H1 (cell line): Measurements from ENCODE around the gene METRNL. TPM values are rescaled to one million over a fixed set of nuclear protein-coding genes. Genes with fewer than 3 reads are reported as not detected.

Experiments used
- CTCF ChIA-PET: fragments of 300-600 bp; sonication (Branson Sonifier 250); formaldehyde crosslinking; loops from one replicate; lab custom pipeline; 2021; ENCODE audit not compliant: partially characterized antibody; lab: Charles Lee
- POLR2A ChIA-PET: fragments of 300-600 bp; sonication (Branson Sonifier 250); formaldehyde crosslinking; loops from one replicate; lab custom pipeline; 2021; ENCODE audit warnings: inconsistent platforms; ENCODE audit not compliant: partially characterized antibody; lab: Charles Lee
- DNase-seq, 2 experiments: peaks; one replicate each; pipeline versions ENCODE4 v3.0.0 to v3.0.0-alpha.2; 2010 to 2022; ENCODE audit warnings: low spot score in 2 of 2, low read depth in 1 of 2, mixed read lengths in 1 of 2
- FAIRE-seq: peaks from 2 replicates; lab custom pipeline; 2011; peaks lifted over from hg19 to GRCh38; lab: Jason Lieb, UNC
- H2AFZ ChIP-seq: 2 replicates; pipeline ENCODE4 v1.8.1; 2012; ENCODE audit warnings: low read length, inconsistent platforms
- H2AK5ac ChIP-seq: 2 replicates; pipeline ENCODE4 v1.6.1; 2013; ENCODE audit warnings: low read depth, low read length
- H2BK120ac ChIP-seq: replicated peaks from 2 replicates; pipeline ENCODE3; 2013; ENCODE audit warnings: low read depth, low read length, inconsistent platforms
- H2BK12ac ChIP-seq: 2 replicates; pipeline ENCODE4 v1.6.1; 2013; ENCODE audit warnings: low read depth, low read length
- H2BK15ac ChIP-seq: 2 replicates; pipeline ENCODE4 v1.6.1; 2013; ENCODE audit warnings: low read length
- H2BK20ac ChIP-seq: 2 replicates; pipeline ENCODE4 v1.6.1; 2013; ENCODE audit warnings: low read length
- H2BK5ac ChIP-seq: 2 replicates; pipeline ENCODE4 v1.6.1; 2013; ENCODE audit warnings: low read depth, low read length
- H3K14ac ChIP-seq: 2 replicates; pipeline ENCODE4 v1.6.1; 2013; ENCODE audit warnings: inconsistent platforms; ENCODE audit not compliant: insufficient read length
- H3K18ac ChIP-seq: 2 replicates; pipeline ENCODE4 v1.6.1; 2013; ENCODE audit warnings: low read length; ENCODE audit errors: extremely low read depth
- H3K23ac ChIP-seq: 2 replicates; pipeline ENCODE4 v1.6.1; 2013; ENCODE audit warnings: inconsistent platforms; ENCODE audit not compliant: insufficient read length
- H3K23me2 ChIP-seq: 2 replicates; pipeline ENCODE4 v1.6.1; 2013; ENCODE audit warnings: low read depth, low read length
- H3K27ac ChIP-seq: 2 replicates; pipeline ENCODE4 v1.6.1; 2011; ENCODE audit warnings: low read depth, low read length, inconsistent platforms
- H3K27me3 ChIP-seq, 4 experiments: replicated peaks in 1 of 4; 1 replicate in 1 of 4; 2 replicates in 3 of 4; pipeline versions ENCODE4 v1.6.1 to v1.8.1; 2011 to 2013; ENCODE audit warnings: low read length in 3 of 4, mild to moderate bottlenecking in 3 of 4, inconsistent platforms in 2 of 4, mixed read lengths in 2 of 4, moderate library complexity in 1 of 4; ENCODE audit not compliant: control insufficient read depth in 3 of 4, insufficient read depth in 3 of 4; ENCODE audit errors: extremely low read depth in 1 of 4
- H3K36me3 ChIP-seq, 4 experiments: 2 replicates each; pipeline versions ENCODE4 v1.6.1 to v1.8.1; 2011 to 2013; ENCODE audit warnings: mild to moderate bottlenecking in 4 of 4, low read length in 3 of 4, moderate library complexity in 2 of 4, control low read depth in 1 of 4, inconsistent platforms in 1 of 4; ENCODE audit not compliant: insufficient read depth in 4 of 4, control insufficient read depth in 2 of 4
- H3K4ac ChIP-seq: replicated peaks from 2 replicates; pipeline ENCODE3; 2013; ENCODE audit warnings: low read length, low read depth, mixed read lengths, inconsistent platforms; ENCODE audit not compliant: insufficient read length
- H3K4me1 ChIP-seq, 4 experiments: replicated peaks in 1 of 4; 1 replicate in 1 of 4; 2 replicates in 3 of 4; pipeline versions ENCODE4 v1.6.1 to v1.8.1; 2011 to 2013; ENCODE audit warnings: low read length in 3 of 4, inconsistent platforms in 2 of 4, mixed read lengths in 1 of 4; ENCODE audit not compliant: insufficient read depth in 4 of 4, control insufficient read depth in 3 of 4
- H3K4me2 ChIP-seq, 2 experiments: 2 replicates each; pipeline versions ENCODE4 v1.6.1 to v1.8.1; 2011 to 2013; ENCODE audit warnings: low read depth in 2 of 2, low read length in 2 of 2, control low read depth in 1 of 2, inconsistent platforms in 1 of 2, mild to moderate bottlenecking in 1 of 2; ENCODE audit not compliant: insufficient read depth in 1 of 2
- H3K4me3 ChIP-seq, 4 experiments: fragments of 200-600, 300-600 bp in 1 of 4; sonication (generic), shearing (Covaris generic), sonication (Bioruptor Twin) in 1 of 4; 2 replicates each; pipeline versions ENCODE4 v1.5.1 to v1.8.1; 2011 to 2016; ENCODE audit warnings: low read length in 4 of 4, low read depth in 3 of 4, control low read depth in 2 of 4, inconsistent platforms in 2 of 4, mild to moderate bottlenecking in 2 of 4, mixed read lengths in 1 of 4, moderate library complexity in 1 of 4; ENCODE audit not compliant: insufficient read depth in 2 of 4; ENCODE audit errors: extremely low read depth in 1 of 4
- H3K56ac ChIP-seq: replicated peaks from 2 replicates; pipeline ENCODE3; 2013; ENCODE audit warnings: low read depth, mild to moderate bottlenecking, mixed read lengths, low read length, inconsistent platforms; ENCODE audit not compliant: insufficient read length
- H3K79me1 ChIP-seq: 2 replicates; pipeline ENCODE4 v1.6.1; 2013; ENCODE audit warnings: low read depth, low read length, control low read depth
- H3K79me2 ChIP-seq, 2 experiments: 2 replicates each; pipeline versions ENCODE4 v1.6.1 to v1.8.1; 2012 to 2013; ENCODE audit warnings: low read length in 2 of 2, mild to moderate bottlenecking in 2 of 2, inconsistent platforms in 1 of 2; ENCODE audit not compliant: insufficient read depth in 2 of 2, control insufficient read depth in 1 of 2
- H3K9ac ChIP-seq, 4 experiments: replicated peaks in 1 of 4; 1 replicate in 1 of 4; 2 replicates in 3 of 4; pipeline versions ENCODE4 v1.6.1 to v1.8.1; 2011 to 2013; ENCODE audit warnings: low read depth in 3 of 4, low read length in 3 of 4, control low read depth in 2 of 4, mild to moderate bottlenecking in 2 of 4, moderate library complexity in 2 of 4, inconsistent platforms in 1 of 4; ENCODE audit errors: extremely low read depth in 1 of 4
- H3K9me3 ChIP-seq, 2 experiments: 2 replicates each; pipeline versions ENCODE4 v1.6.1 to v1.8.1; 2012 to 2013; ENCODE audit warnings: mild to moderate bottlenecking in 2 of 2, moderate library complexity in 2 of 2, control low read depth in 1 of 2, inconsistent platforms in 1 of 2, low read depth in 1 of 2, low read length in 1 of 2, mixed read lengths in 1 of 2; ENCODE audit not compliant: insufficient read depth in 2 of 2
- H4K20me1 ChIP-seq, 2 experiments: replicated peaks in 1 of 2; 2 replicates each; pipeline versions ENCODE3 to v1.8.1; 2011 to 2013; ENCODE audit warnings: inconsistent platforms in 2 of 2, low read length in 2 of 2, mild to moderate bottlenecking in 1 of 2; ENCODE audit not compliant: insufficient read depth in 2 of 2, control insufficient read depth in 1 of 2
- H4K5ac ChIP-seq: 2 replicates; pipeline ENCODE4 v1.6.1; 2013; ENCODE audit warnings: low read length, low read depth, mixed read lengths, inconsistent platforms; ENCODE audit not compliant: insufficient read length
- H4K8ac ChIP-seq: 2 replicates; pipeline ENCODE4 v1.8.0; 2013; ENCODE audit warnings: mild to moderate bottlenecking, moderate library complexity, low read length, inconsistent platforms; ENCODE audit not compliant: insufficient read depth; ENCODE audit errors: extremely low read depth
- H4K91ac ChIP-seq: replicated peaks from 2 replicates; pipeline ENCODE3; 2013; ENCODE audit warnings: low read length, mixed read lengths, inconsistent platforms; ENCODE audit not compliant: insufficient read length
- BRCA1 ChIP-seq: IDR thresholded peaks from 2 replicates; pipeline ENCODE4 v1.6.1; 2012; ENCODE audit warnings: low read depth, low read length, improper control_type of control experiment
- CHD2 ChIP-seq: IDR thresholded peaks from 2 replicates; pipeline ENCODE4 v1.6.1; 2012; ENCODE audit warnings: low read length, improper control_type of control experiment
- POU5F1 ChIP-seq: IDR thresholded peaks from 2 replicates; pipeline ENCODE4 v1.6.1; 2011; ENCODE audit warnings: low read depth, mild to moderate bottlenecking, low read length, moderate library complexity
- RAD21 ChIP-seq, 2 experiments: IDR thresholded peaks in 1 of 2; conservative IDR thresholded peaks in 1 of 2; 2 replicates each; pipeline ENCODE4 v1.6.1; 2011; ENCODE audit warnings: low read depth in 2 of 2, low read length in 2 of 2, improper control_type of control experiment in 1 of 2, inconsistent platforms in 1 of 2, mild to moderate bottlenecking in 1 of 2, moderate library complexity in 1 of 2
- SIX5 ChIP-seq: IDR thresholded peaks from 2 replicates; pipeline ENCODE4 v1.6.1; 2011; ENCODE audit warnings: mild to moderate bottlenecking, low read depth, low read length
- WGBS, 2 experiments: shearing (Covaris generic) in 1 of 2; methylation state at CpG; one replicate each; pipeline versions ENCODE4 v1.1.6 to v1.1.7; 2013 to 2015; ENCODE audit warnings: low lambda C conversion rate in 2 of 2, mixed read lengths in 2 of 2, inconsistent platforms in 1 of 2, low coverage in 1 of 2, missing lambda C conversion rate in 1 of 2; ENCODE audit not compliant: insufficient replicate concordance in 2 of 2, insufficient coverage in 1 of 2, insufficient read length in 1 of 2; ENCODE audit errors: extremely low coverage in 1 of 2, missing lambda C conversion rate in 1 of 2; 5-methylcytosine and 5-hydroxymethylcytosine counted together
- polyA plus RNA-seq, 7 experiments: library from polyadenylated mRNA; depleted of rRNA in 3 of 7; stranded (reverse) in 5 of 7; unstranded in 2 of 7; fragments of >200 nt in 5 of 7; fragments of 200-250 nt in 2 of 7; gene quantifications; 1 replicate in 5 of 7; 2 replicates in 1 of 7; 4 replicates in 1 of 7; pipeline versions ENCODE4 v1.2.1 to v1.2.3, GENCODE V29; 2011 to 2013; ENCODE audit warnings: missing spikeins in 2 of 7, mixed read lengths in 2 of 7
- total RNA-seq: library from RNA; stranded (reverse); fragmentation: NEBNext Ultra II Directional; extraction: Animal tissue kit (Norgen Biotek cat#: 25700); gene quantifications from 2 replicates; pipeline ENCODE4 v1.2.1, GENCODE V29; 2021
- TF ChIP-seq, protein P1 (sequence below), 3 experiments: IDR thresholded peaks; 1 replicate in 2 of 3; 2 replicates in 1 of 3; pipeline versions ENCODE4 v1.5.1 to v1.6.1; 2011; ENCODE audit warnings: low read length in 3 of 3, mild to moderate bottlenecking in 3 of 3, inconsistent platforms in 2 of 3, low read depth in 1 of 3, moderate library complexity in 1 of 3; ENCODE audit not compliant: insufficient read depth in 1 of 3; ENCODE audit errors: control extremely low read depth in 1 of 3

Gene METRNL
- total and polyA plus RNA-seq, 2 of the 8 experiments (the other 6 are each of a cell fraction or from before 2014, with no cell fraction given), result 13.9 to 14.2 TPM

DNA sequence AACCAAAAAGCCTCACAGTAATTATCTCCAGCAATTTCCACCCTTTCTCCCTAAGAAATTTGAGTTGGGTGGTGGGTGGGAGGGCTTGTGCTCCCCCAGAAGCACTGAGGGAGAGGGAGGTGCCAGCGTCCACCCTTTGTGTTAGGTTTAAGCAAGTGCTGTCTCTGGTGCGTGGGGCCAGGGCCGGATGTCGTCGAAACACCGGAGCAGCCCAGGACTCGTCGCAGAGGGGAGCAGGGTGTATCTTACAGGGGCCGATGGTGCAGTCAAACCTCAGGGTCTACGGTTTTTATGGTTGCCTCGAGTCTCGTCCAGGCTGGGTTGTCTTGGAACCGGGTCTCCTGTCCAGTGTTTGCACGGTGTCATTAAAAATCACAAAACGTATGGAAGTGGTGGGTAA lies 35.3 kb downstream of the METRNL start:
- no peak overlapping the region for H4K8ac ChIP-seq
- no peaks in the 10 kb centered on the region for H3K36me3 ChIP-seq
- no peak overlapping the region for H3K27ac ChIP-seq
- TF ChIP-seq RAD21 (IDR thresholded peaks at IDR 0.05 in 1 of 2, conservative IDR thresholded peaks at IDR 0.05 in 1 of 2; ENCODE audit: low read depth in 2 of 2, low read length in 2 of 2) (no peak), CHD2 (no peak), BRCA1 (no peak), POU5F1 (no peak), SIX5 (no peak)
- TF ChIP-seq, protein P1, sequence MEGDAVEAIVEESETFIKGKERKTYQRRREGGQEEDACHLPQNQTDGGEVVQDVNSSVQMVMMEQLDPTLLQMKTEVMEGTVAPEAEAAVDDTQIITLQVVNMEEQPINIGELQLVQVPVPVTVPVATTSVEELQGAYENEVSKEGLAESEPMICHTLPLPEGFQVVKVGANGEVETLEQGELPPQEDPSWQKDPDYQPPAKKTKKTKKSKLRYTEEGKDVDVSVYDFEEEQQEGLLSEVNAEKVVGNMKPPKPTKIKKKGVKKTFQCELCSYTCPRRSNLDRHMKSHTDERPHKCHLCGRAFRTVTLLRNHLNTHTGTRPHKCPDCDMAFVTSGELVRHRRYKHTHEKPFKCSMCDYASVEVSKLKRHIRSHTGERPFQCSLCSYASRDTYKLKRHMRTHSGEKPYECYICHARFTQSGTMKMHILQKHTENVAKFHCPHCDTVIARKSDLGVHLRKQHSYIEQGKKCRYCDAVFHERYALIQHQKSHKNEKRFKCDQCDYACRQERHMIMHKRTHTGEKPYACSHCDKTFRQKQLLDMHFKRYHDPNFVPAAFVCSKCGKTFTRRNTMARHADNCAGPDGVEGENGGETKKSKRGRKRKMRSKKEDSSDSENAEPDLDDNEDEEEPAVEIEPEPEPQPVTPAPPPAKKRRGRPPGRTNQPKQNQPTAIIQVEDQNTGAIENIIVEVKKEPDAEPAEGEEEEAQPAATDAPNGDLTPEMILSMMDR (IDR thresholded peaks at IDR 0.05; ENCODE audit: control extremely low read depth in 1 of 3, insufficient read depth in 1 of 3, low read depth in 1 of 3, low read length in 3 of 3), result no peak
- FAIRE-seq (no peak), DNase-seq (no peak)
- no peak overlapping the region for H2BK12ac ChIP-seq
- no peaks in the 10 kb centered on the region for H3K79me1 ChIP-seq
- no peaks in the 10 kb centered on the region for H3K79me2 ChIP-seq
- no peak overlapping the region for H2BK120ac ChIP-seq
- H4K91ac ChIP-seq, result no peak overlapping the region
- H3K4me3 ChIP-seq, result no peak overlapping the region
- H3K9ac ChIP-seq, result no peak overlapping the region
- 0 out of 7 replicates have a peak, but pooled peaks cover 0 to 2% (median 0%) of the 10 kb centered on the region in 4 experiments for H3K27me3 ChIP-seq
- H2BK20ac ChIP-seq, result no peak overlapping the region
- no peak overlapping the region for H3K56ac ChIP-seq
- ChIA-PET POLR2A (no interaction called here), CTCF (interaction anchor here (0.6 kb wide), 1 partner anchor 205 kb away, joined by 4 read pairs; no protein-coding TSS in a partner anchor)
- H3K4me2 ChIP-seq, result no peak overlapping the region
- WGBS, 2 experiments, result 90% methylated on average over 15 of the region's 15 CpGs; no CpG with 5 or more reads in 1 of the 2 experiments
- H3K9me3 ChIP-seq, result peaks cover 6 to 57% of the 10 kb centered on the region in 2 experiments; a peak in 3 of 4 replicates
- H2BK5ac ChIP-seq, result no peak overlapping the region
- H3K4ac ChIP-seq, result no peak overlapping the region
- H3K23ac ChIP-seq, result no peak overlapping the region
- H3K23me2 ChIP-seq, result no peaks in the 10 kb centered on the region
- no peak overlapping the region for H3K18ac ChIP-seq
- no peaks in the 10 kb centered on the region for H4K20me1 ChIP-seq
- H4K5ac ChIP-seq, result no peak overlapping the region
- H3K4me1 ChIP-seq, result peaks cover 0 to 5% (median 0%) of the 10 kb centered on the region in 4 experiments; a peak in 1 of 7 replicates
- no peak overlapping the region for H2AK5ac ChIP-seq
- H2BK15ac ChIP-seq, result no peak overlapping the region
- H3K14ac ChIP-seq, result no peak overlapping the region
- H2AFZ ChIP-seq, result no peak overlapping the region
